ENCODE measurements around the gene CALCB.
"Not testable (repeated sequence)": the region's sequence is repeated elsewhere in the genome, so short reads cannot be mapped to it uniquely, and the experiment has no call there.

Gene CALCB

GRCh38 chr11:15057329-15057728 is 16.1 kb upstream of the CALCB start:
- no peak for DNase-seq (ENCODE audit: low read depth)
- no peak overlapping the region for H3K4me3 ChIP-seq (ENCODE audit: low read length)
- no peak for TF ChIP-seq CTCF (conservative IDR thresholded peaks at IDR 0.05; ENCODE audit: low read length)

GRCh38 chr11:15059132-15059915 is 14.1 kb upstream of the CALCB start:
- no peak for DNase-seq (ENCODE audit: low read depth)

GRCh38 chr11:15062599-15062998 is 10.8 kb upstream of the CALCB start:
- DNase-seq (ENCODE audit: low read depth): no peak
- no peak for TF ChIP-seq CTCF (conservative IDR thresholded peaks at IDR 0.05; ENCODE audit: low read length)
- H3K4me3 ChIP-seq (ENCODE audit: low read length): no peak overlapping the region

More at GRCh38 chr11:15059132-15059915, 14.1 kb upstream of the CALCB start:
- TF ChIP-seq CTCF (conservative IDR thresholded peaks at IDR 0.05; ENCODE audit: low read length): no peak
- no peak overlapping the region for H3K4me3 ChIP-seq (ENCODE audit: low read length)

- H3K4me3 ChIP-seq (ENCODE audit: low read length); DNase-seq (ENCODE audit: low read depth): not testable (repeated sequence)
These were observed 3.6 kb upstream of the CALCB start for GRCh38 chr11:15069751-15070150.

- no peak for TF ChIP-seq CTCF (conservative IDR thresholded peaks at IDR 0.05; ENCODE audit: low read length)
- DNase-seq (ENCODE audit: low read depth): no peak
These were observed 1.7 kb upstream of the CALCB start for GRCh38 chr11:15071556-15072255.

GRCh38 chr11:15072551-15073143 is 746 bp upstream of the CALCB start:
- no peak overlapping the region for H3K4me3 ChIP-seq (ENCODE audit: low read length)
- no peak for TF ChIP-seq CTCF (conservative IDR thresholded peaks at IDR 0.05; ENCODE audit: low read length)
- DNase-seq (ENCODE audit: low read depth): no peak

More at GRCh38 chr11:15071556-15072255, 1.7 kb upstream of the CALCB start:
- no peak overlapping the region for H3K4me3 ChIP-seq (ENCODE audit: low read length)

GRCh38 chr11:15074206-15075161 is 1.1 kb downstream of the CALCB start:
- peak; percentile 68 for TF ChIP-seq CTCF (conservative IDR thresholded peaks at IDR 0.05; ENCODE audit: low read length)
- H3K4me3 ChIP-seq (ENCODE audit: low read length): no peak overlapping the region; the same call in 1 of the 2 replicates
- DNase-seq (ENCODE audit: low read depth): peak; percentile 49

Measured in AG10803 (cell line).